CD4-positive, alpha-beta memory T cell (primary cell): Measurements from ENCODE around the gene SLC9A9. TPM values are rescaled to one million over a fixed set of nuclear protein-coding genes. Genes with fewer than 3 reads are reported as not detected.
A peak's percentile ranks its signal among the peaks of the same experiment; 100 is the strongest.

Experiments
- CTCF ChIA-PET: fragments of 350-600 bp; sonication (Branson Sonifier 250); formaldehyde crosslinking; loops from one replicate; lab custom pipeline; 2021; ENCODE audit warnings: inconsistent platforms; ENCODE audit not compliant: partially characterized antibody; lab: Charles Lee
- POLR2A ChIA-PET: fragments of 350-600 bp; sonication (Branson Sonifier 250); formaldehyde crosslinking; loops from one replicate; lab custom pipeline; 2021; ENCODE audit not compliant: partially characterized antibody; lab: Charles Lee
- DNase-seq, 5 donors: peaks; one replicate each; pipeline versions ENCODE4 v3.0.0 to v3.0.0-alpha.2; 2020 to 2022; ENCODE audit warnings: mixed read lengths in 1 of 5
- H3K27ac ChIP-seq: one replicate; pipeline ENCODE4 v1.7.0; 2013; ENCODE audit warnings: low read depth, low read length
- H3K27me3 ChIP-seq: 2 replicates; pipeline ENCODE4 v1.7.0; 2013; ENCODE audit warnings: mild to moderate bottlenecking, low read length, moderate library complexity; ENCODE audit not compliant: insufficient read depth
- H3K36me3 ChIP-seq: 2 replicates; pipeline ENCODE4 v1.7.0; 2013; ENCODE audit warnings: mild to moderate bottlenecking, low read length, moderate library complexity; ENCODE audit not compliant: insufficient read depth
- H3K4me1 ChIP-seq: 2 replicates; pipeline ENCODE4 v1.7.0; 2013; ENCODE audit warnings: mild to moderate bottlenecking, low read length, moderate library complexity; ENCODE audit not compliant: insufficient read depth
- H3K4me3 ChIP-seq, 2 donors: one replicate each; pipeline ENCODE4 v1.7.0; 2013; ENCODE audit warnings: low read length in 2 of 2, mild to moderate bottlenecking in 1 of 2
- H3K9me3 ChIP-seq, 2 donors: one replicate each; pipeline ENCODE4 v1.7.0; 2013; ENCODE audit warnings: low read length in 2 of 2, control low read depth in 1 of 2; ENCODE audit not compliant: control insufficient read depth in 1 of 2
- H3K27ac Mint-ChIP-seq, 7 donors: one replicate each; pipeline ENCODE4 v1.8.0; 2020 to 2021; ENCODE audit warnings: mixed read lengths in 7 of 7, mild to moderate bottlenecking in 6 of 7, inconsistent platforms in 3 of 7, moderate library complexity in 3 of 7
- H3K27me3 Mint-ChIP-seq, 2 donors: one replicate each; pipeline ENCODE4 v1.8.0; 2020 to 2021; ENCODE audit warnings: mixed read lengths in 2 of 2
- H3K36me3 Mint-ChIP-seq, 2 donors: one replicate each; pipeline ENCODE4 v1.8.0; 2020 to 2021; ENCODE audit warnings: mixed read lengths in 2 of 2, inconsistent platforms in 1 of 2, mild to moderate bottlenecking in 1 of 2
- H3K4me1 Mint-ChIP-seq, 4 donors: one replicate each; pipeline ENCODE4 v1.8.0; 2020 to 2021; ENCODE audit warnings: mixed read lengths in 4 of 4, mild to moderate bottlenecking in 1 of 4
- H3K4me3 Mint-ChIP-seq, 8 donors: one replicate each; pipeline ENCODE4 v1.8.0; 2020 to 2021; ENCODE audit warnings: mixed read lengths in 8 of 8, mild to moderate bottlenecking in 7 of 8, moderate library complexity in 6 of 8, inconsistent platforms in 3 of 8
- H3K9me3 Mint-ChIP-seq, 8 donors: one replicate each; pipeline ENCODE4 v1.8.0; 2020 to 2021; ENCODE audit warnings: mixed read lengths in 8 of 8, mild to moderate bottlenecking in 5 of 8, inconsistent platforms in 3 of 8, moderate library complexity in 1 of 8
- intact Hi-C: fragments of 100-400 bp; cut with micrococcal nuclease; formaldehyde crosslinking; loops from one replicate; pipeline ENCODE4 v1.15.1; 2023
- polyA plus RNA-seq, 2 donors: library from polyadenylated mRNA; unstranded; fragments of 300-500 nt; fragmentation: Illumina TruSeq; gene quantifications; one replicate each; pipeline ENCODE4 v1.2.3, GENCODE V29; 2021
- total RNA-seq, 2 experiments: library from RNA; stranded (reverse); gene quantifications; one replicate each; pipeline ENCODE4 v1.2.3, GENCODE V29; 2021

SLC9A9 gene
- total and polyA plus RNA-seq, 4 experiments from 2014 or later: 30.8 to 35.5 (median 34.4) TPM

DNA sequence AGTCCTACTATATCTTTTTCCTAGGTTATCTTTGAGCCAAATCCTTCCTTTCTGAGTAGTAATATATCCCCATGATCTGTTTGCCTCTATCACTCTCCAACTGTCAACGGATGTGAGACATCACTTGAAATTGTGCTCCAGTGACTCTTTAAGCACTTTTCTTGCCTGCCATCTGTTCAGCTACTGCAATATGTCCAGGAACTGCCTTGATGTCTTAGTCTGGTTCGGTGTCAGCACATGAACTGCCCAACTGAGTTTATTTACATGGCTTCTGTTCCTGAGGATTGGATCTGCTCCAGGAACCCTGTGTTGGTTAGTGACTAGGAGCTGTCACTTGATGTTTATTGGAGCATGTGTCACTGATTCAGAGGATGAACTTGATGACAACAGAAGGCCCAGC is 116.5 kb downstream of the SLC9A9 start:
- no peak for DNase-seq
- Mint-ChIP-seq H3K4me1 (peaks cover 0 to 19% (median 9%) of the 10 kb centered on the region in 4 donors), H3K36me3 (peaks cover 9 to 16% of the 10 kb centered on the region in 2 donors), H3K27ac (no peak overlapping the region), H3K27me3 (no peaks in the 10 kb centered on the region), H3K9me3 (no peaks in the 10 kb centered on the region), H3K4me3 (no peak overlapping the region)
- no peaks in the 10 kb centered on the region for H3K36me3 ChIP-seq
- no peaks in the 10 kb centered on the region for H3K4me1 ChIP-seq
- ChIA-PET POLR2A (no interaction called here), CTCF (no interaction called here)
- H3K27ac ChIP-seq: no peak overlapping the region
- intact Hi-C loops: no loop called here
- H3K27me3 ChIP-seq: no peaks in the 10 kb centered on the region
- no peak overlapping the region for H3K4me3 ChIP-seq
- no peaks in the 10 kb centered on the region for H3K9me3 ChIP-seq

DNA sequence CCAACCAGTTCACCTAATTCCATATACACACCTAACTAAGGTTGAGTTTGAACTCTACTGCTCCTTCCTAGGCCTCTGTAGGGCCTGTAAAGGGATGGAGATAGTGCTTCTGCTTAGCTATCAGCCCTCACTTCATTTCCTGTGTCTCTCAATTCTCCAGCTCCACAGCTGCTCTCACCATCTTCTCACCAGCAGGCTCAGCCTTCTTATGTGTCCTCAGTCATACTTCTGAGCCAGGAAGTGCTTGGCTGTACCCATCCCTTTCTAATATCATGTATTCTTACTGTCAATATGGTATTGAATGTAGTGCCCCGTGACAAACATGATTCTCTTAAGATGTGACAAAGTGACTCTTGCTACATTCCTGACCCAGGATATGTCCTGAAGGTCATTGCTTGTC is 116.9 kb downstream of the SLC9A9 start:
- Mint-ChIP-seq H3K27ac (peak overlapping the region in 1 of 7 donors; percentile 75), H3K27me3 (no peaks in the 10 kb centered on the region), H3K36me3 (peaks cover 9 to 20% of the 10 kb centered on the region in 2 donors), H3K9me3 (no peaks in the 10 kb centered on the region), H3K4me1 (peaks cover 0 to 19% (median 9%) of the 10 kb centered on the region in 4 donors), H3K4me3 (no peak overlapping the region)
- intact Hi-C loops: no loop called here
- no peaks in the 10 kb centered on the region for H3K4me1 ChIP-seq
- no peaks in the 10 kb centered on the region for H3K9me3 ChIP-seq
- no peak overlapping the region for H3K27ac ChIP-seq
- POLR2A ChIA-PET: no interaction called here
- H3K4me3 ChIP-seq: no peak overlapping the region
- no peaks in the 10 kb centered on the region for H3K36me3 ChIP-seq
- CTCF ChIA-PET: no interaction called here
- H3K27me3 ChIP-seq: no peaks in the 10 kb centered on the region
- DNase-seq: no peak

GRCh38 chr3:143727391-143727790 is 120.9 kb downstream of the SLC9A9 start:
- Mint-ChIP-seq H3K4me3 (no peak overlapping the region), H3K36me3 (peaks cover 13 to 32% of the 10 kb centered on the region in 2 donors), H3K27me3 (no peaks in the 10 kb centered on the region), H3K9me3 (no peaks in the 10 kb centered on the region), H3K4me1 (peaks cover 0 to 21% (median 6%) of the 10 kb centered on the region in 4 donors), H3K27ac (no peak overlapping the region)
- ChIA-PET CTCF (no interaction called here), POLR2A (no interaction called here)
- no peak overlapping the region for H3K4me3 ChIP-seq
- no peak overlapping the region for H3K27ac ChIP-seq
- no peaks in the 10 kb centered on the region for H3K9me3 ChIP-seq
- H3K4me1 ChIP-seq: no peaks in the 10 kb centered on the region
- no peaks in the 10 kb centered on the region for H3K36me3 ChIP-seq
- intact Hi-C loops: no loop called here
- H3K27me3 ChIP-seq: no peaks in the 10 kb centered on the region
- no peak for DNase-seq

DNA sequence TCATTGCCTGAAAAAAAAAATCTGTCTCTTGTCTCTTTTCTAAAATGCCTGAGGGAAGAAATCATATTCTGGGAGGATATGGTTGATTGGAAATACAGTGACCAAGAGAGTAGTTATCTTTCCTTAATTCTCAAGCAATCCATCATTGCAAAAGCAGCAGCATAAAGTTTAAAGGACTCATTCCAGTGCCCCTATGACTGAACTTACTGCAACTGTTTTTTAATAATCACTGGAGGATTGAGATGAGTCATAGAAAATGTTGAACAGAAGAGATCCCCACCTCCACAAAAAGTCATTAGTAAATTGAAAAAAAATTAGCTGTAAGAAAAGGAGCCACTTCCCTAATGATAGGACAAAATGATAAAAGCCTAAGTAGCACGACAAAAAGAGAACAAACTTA is 121.5 kb downstream of the SLC9A9 start:
- DNase-seq: no peak
- Histone ChIP-seq H3K27ac (no peak overlapping the region), H3K36me3 (no peaks in the 10 kb centered on the region), H3K4me3 (no peak overlapping the region), H3K27me3 (no peaks in the 10 kb centered on the region), H3K4me1 (no peaks in the 10 kb centered on the region), H3K9me3 (no peaks in the 10 kb centered on the region)
- Mint-ChIP-seq H3K36me3 (peaks cover 14 to 34% of the 10 kb centered on the region in 2 donors), H3K4me3 (no peak overlapping the region), H3K4me1 (peaks cover 0 to 20% (median 7%) of the 10 kb centered on the region in 4 donors), H3K9me3 (no peaks in the 10 kb centered on the region), H3K27ac (no peak overlapping the region), H3K27me3 (no peaks in the 10 kb centered on the region)
- intact Hi-C loops: no loop called here
- ChIA-PET POLR2A (interaction anchor here (0.6 kb wide), 1 partner anchor 24 kb away, joined by 3 read pairs; no protein-coding TSS in a partner anchor), CTCF (no interaction called here)

- Histone ChIP-seq H3K36me3 (no peaks in the 10 kb centered on the region), H3K9me3 (no peaks in the 10 kb centered on the region), H3K27me3 (no peaks in the 10 kb centered on the region), H3K27ac (no peak overlapping the region), H3K4me1 (no peaks in the 10 kb centered on the region), H3K4me3 (no peak overlapping the region)
- H3K4me1 Mint-ChIP-seq: peaks cover 0 to 11% (median 2%) of the 10 kb centered on the region in 4 donors
- H3K36me3 Mint-ChIP-seq: peaks cover 14 to 36% of the 10 kb centered on the region in 2 donors
- H3K4me3 Mint-ChIP-seq: no peak overlapping the region
- ChIA-PET CTCF (no interaction called here), POLR2A (no interaction called here)
- intact Hi-C loops: no loop called here
- H3K9me3 Mint-ChIP-seq: peaks cover 0 to 4% (median 0%) of the 10 kb centered on the region in 8 donors
- no peaks in the 10 kb centered on the region for H3K27me3 Mint-ChIP-seq
- no peak for DNase-seq
- H3K27ac Mint-ChIP-seq: no peak overlapping the region
Measured at GRCh38 chr3:143720381-143720780, 127.9 kb downstream of the SLC9A9 start.

DNA sequence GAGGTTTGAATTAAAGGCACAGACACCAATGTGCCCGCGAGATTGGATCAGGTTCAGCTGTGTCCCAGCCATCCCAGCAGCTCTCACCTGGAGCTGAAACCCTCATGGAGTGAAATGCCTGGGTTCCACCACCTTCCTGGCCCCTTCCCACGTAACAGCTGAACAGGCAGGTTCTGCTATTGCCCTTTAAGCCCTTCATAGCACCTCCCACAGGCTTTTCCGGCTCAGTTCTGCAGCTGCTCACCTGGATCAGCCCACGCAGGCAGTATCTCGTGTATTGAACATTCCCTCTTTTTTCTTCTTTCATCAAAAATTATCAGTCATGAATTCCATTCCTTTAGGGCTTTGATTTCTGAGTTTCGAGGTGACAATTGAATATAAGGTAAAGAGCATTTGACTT is 129.8 kb downstream of the SLC9A9 start:
- peaks cover 0 to 13% (median 4%) of the 10 kb centered on the region in 4 donors for H3K4me1 Mint-ChIP-seq
- CTCF ChIA-PET: interaction anchor here (1.0 to 1.6 kb wide), 3 partner anchors 13 to 44 kb away, joined by 3 to 4 read pairs (median 3); no protein-coding TSS in a partner anchor
- Histone ChIP-seq H3K4me1 (no peaks in the 10 kb centered on the region), H3K9me3 (no peaks in the 10 kb centered on the region), H3K27ac (no peak overlapping the region), H3K4me3 (no peak overlapping the region), H3K36me3 (no peaks in the 10 kb centered on the region), H3K27me3 (no peaks in the 10 kb centered on the region)
- peaks cover 8 to 48% of the 10 kb centered on the region in 2 donors for H3K36me3 Mint-ChIP-seq
- no peak overlapping the region for H3K27ac Mint-ChIP-seq
- intact Hi-C loops: no loop called here
- H3K27me3 Mint-ChIP-seq: no peaks in the 10 kb centered on the region
- no peak overlapping the region for H3K4me3 Mint-ChIP-seq
- POLR2A ChIA-PET: no interaction called here
- no peak for DNase-seq
- peaks cover 0 to 4% (median 0%) of the 10 kb centered on the region in 8 donors for H3K9me3 Mint-ChIP-seq

DNA sequence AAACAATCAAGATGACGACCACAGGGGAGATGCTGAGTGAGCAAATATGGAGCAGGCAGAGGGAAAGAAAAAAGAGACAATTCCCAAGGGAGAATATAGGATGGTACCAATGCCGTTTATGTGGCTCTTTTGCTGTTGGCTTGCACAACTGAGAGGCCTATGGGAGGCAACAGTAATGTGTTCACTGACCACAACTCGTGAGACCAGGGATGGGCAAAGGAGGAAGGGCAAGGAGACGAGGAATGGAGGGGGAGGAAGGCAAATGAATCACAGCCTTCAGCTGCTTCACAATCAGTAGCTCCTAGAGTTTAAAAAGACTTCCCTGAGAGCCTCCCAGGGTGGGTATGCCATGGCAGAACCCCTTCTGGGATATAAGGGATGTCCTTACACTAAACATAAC is 131.5 kb downstream of the SLC9A9 start:
- POLR2A ChIA-PET: no interaction called here

More for the DNA sequence above, 131.5 kb downstream of the SLC9A9 start:
- H3K27ac Mint-ChIP-seq: peak overlapping the region in 1 of 7 donors; percentile 57
- H3K9me3 Mint-ChIP-seq: peaks cover 0 to 4% (median 0%) of the 10 kb centered on the region in 8 donors
- peaks cover 5 to 41% of the 10 kb centered on the region in 2 donors for H3K36me3 Mint-ChIP-seq
- no peak for DNase-seq
- Histone ChIP-seq H3K4me3 (no peak overlapping the region), H3K4me1 (no peaks in the 10 kb centered on the region), H3K27me3 (no peaks in the 10 kb centered on the region), H3K36me3 (no peaks in the 10 kb centered on the region), H3K27ac (no peak overlapping the region), H3K9me3 (no peaks in the 10 kb centered on the region)
- H3K4me1 Mint-ChIP-seq: peaks cover 0 to 16% (median 8%) of the 10 kb centered on the region in 4 donors
- intact Hi-C loops: no loop called here
- no peaks in the 10 kb centered on the region for H3K27me3 Mint-ChIP-seq
- H3K4me3 Mint-ChIP-seq: no peak overlapping the region
- CTCF ChIA-PET: no interaction called here
